ENCODE results near the gene R3HDM2.

Gene R3HDM2

DNA sequence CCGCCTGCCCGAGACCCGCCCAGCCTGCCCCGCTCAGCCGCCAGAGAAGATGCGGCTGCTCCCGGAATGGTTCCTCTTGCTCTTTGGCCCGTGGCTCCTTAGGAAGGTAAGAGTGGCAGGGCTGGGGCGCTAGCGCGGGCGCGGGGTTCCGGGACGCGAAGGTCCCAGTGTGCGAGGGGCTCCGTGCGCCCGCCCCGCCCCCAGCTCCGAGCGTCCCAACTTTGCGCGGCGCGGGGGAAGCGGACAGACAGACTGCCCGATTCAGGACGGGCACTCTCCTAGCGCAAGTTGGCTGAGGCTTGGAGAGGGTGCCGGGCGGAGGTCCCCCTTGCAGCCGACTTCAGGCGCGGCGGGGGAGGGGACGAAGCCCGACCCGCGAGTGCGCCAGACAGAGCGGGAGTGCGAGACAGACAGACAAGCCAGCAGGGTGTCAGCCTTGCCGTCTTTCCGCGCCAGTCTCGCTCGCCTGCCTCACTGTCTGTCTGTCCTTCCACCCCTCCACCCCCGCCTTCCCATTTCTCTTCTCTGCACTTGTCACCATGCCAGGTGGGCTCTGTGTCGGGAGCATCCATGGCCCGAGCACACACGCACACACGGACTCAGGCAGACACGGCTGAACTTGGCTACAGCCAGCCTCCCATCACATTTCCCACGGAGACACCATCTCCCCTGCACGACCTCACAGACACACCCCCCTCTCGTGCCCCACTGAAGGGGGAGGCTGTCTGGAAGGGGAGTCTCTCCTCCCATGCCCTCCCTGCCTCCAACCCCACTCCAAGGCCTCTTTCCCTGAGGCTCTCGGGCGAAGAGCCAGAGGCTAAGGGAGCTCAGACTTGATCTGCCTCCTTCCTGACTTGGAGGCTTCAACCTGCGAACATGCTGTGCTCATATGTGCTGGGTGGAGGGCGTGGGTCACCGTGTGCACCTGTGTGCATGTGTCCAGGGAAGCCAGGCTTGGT lies 213.6 kb downstream of the R3HDM2 start:
- no peak for DNase-seq (ENCODE audit: low read depth in 3 of 3)

- DNase-seq (ENCODE audit: low read depth in 3 of 3) = peak in 2 of 3 experiments; percentile 50 to 55
Observed at GRCh38 chr12:57216014-57216911, 214.6 kb downstream of the R3HDM2 start, which contains the start of gene NXPH4. Gene NXPH4, plus strand, starts transcription at chr12:57216794. Its CDS starts 176 bp downstream, at chr12:57216970.

GRCh38 chr12:57215668-57216013 lies 215.2 kb downstream of the R3HDM2 start:
- no peak for DNase-seq (ENCODE audit: low read depth in 3 of 3)

GRCh38 chr12:57215065-57215464 lies 215.8 kb downstream of the R3HDM2 start:
- DNase-seq (ENCODE audit: low read depth in 3 of 3) = no peak

GRCh38 chr12:57214398-57214781 lies 216.5 kb downstream of the R3HDM2 start:
- DNase-seq (ENCODE audit: low read depth in 3 of 3) = peak; percentile 44 to 55 (median 53)

DNA sequence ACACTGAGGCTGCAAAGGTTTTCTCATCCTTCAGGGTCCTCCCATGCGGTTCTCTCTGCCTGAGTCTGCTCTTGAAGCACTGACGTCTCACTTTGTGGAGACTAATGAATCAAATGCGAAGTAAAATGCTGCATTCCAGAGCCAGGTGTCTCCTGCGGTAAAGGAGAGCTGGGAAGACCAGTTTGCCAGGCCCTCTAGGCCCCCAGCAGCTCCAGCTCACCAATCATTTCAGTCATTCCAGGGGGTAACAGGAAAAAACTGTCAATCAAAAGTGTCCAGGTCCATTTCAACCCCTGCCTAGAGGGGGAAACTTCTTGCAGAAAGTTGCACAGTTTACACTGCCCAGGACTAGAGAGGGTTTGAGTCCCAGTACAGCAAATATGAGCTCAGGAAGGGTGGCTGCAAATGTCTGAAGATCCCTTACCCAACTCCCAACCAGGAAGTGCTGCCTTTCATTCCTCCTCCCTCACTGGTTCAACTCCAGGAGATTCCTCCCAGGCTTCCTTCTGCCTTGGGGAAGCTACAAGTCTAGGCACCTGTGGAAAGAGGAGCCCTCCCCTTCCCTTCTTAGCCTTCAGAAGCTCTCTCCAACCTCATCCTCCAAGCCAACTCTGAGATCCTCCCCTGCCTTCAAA lies 217.0 kb downstream of the R3HDM2 start:
- no peak for DNase-seq (ENCODE audit: low read depth in 3 of 3)

- peak; percentile 61 to 75 (median 72) for DNase-seq (ENCODE audit: low read depth in 3 of 3)
Observed at GRCh38 chr12:57213058-57213715, 217.7 kb downstream of the R3HDM2 start.

DNA sequence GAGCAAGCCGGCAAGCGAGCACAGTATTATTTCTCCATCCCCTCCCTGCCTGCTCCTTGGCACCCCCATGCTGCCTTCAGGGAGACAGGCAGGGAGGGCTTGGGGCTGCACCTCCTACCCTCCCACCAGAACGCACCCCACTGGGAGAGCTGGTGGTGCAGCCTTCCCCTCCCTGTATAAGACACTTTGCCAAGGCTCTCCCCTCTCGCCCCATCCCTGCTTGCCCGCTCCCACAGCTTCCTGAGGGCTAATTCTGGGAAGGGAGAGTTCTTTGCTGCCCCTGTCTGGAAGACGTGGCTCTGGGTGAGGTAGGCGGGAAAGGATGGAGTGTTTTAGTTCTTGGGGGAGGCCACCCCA lies 218.2 kb downstream of the R3HDM2 start:
- no peak for DNase-seq (ENCODE audit: low read depth in 3 of 3)

DNA sequence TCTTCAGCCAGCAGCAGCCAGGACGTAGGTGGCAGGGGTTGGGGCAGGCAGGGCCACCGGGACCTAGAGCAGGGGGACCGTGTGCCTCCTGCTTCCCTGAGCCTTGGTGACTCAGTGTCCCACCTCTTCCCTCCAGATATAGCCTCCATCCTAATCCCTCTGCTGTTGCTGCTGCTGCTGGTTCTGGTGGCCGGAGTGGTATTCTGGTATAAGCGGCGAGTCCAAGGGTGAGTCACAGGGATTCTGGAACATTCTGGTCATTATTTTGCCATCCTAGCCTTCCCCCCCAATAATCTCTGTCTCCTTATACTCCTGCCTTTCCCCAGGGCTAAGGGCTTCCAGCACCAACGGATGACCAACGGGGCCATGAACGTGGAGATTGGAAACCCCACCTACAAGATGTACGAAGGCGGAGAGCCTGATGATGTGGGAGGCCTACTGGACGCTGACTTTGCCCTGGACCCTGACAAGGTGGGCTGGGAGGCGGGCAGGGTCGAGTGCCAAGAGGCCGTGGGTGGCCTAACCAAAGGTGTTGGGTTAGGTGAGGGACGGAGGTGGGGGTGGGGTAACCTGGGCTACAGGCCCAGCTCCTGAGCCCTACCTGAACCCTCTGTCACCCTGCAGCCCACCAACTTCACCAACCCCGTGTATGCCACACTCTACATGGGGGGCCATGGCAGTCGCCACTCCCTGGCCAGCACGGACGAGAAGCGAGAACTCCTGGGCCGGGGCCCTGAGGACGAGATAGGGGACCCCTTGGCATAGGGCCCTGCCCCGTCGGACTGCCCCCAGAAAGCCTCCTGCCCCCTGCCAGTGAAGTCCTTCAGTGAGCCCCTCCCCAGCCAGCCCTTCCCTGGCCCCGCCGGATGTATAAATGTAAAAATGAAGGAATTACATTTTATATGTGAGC lies 218.8 kb downstream of the R3HDM2 start:
- no peak for DNase-seq (ENCODE audit: low read depth in 3 of 3)

GRCh38 chr12:57210926-57211692 lies 219.7 kb downstream of the R3HDM2 start:
- no peak for DNase-seq (ENCODE audit: low read depth in 3 of 3)

- no peak for DNase-seq (ENCODE audit: low read depth in 3 of 3)
Observed at GRCh38 chr12:57210461-57210860, 220.4 kb downstream of the R3HDM2 start.

- no peak for DNase-seq (ENCODE audit: low read depth in 3 of 3)
Observed at GRCh38 chr12:57209916-57210315, 220.9 kb downstream of the R3HDM2 start.

DNA sequence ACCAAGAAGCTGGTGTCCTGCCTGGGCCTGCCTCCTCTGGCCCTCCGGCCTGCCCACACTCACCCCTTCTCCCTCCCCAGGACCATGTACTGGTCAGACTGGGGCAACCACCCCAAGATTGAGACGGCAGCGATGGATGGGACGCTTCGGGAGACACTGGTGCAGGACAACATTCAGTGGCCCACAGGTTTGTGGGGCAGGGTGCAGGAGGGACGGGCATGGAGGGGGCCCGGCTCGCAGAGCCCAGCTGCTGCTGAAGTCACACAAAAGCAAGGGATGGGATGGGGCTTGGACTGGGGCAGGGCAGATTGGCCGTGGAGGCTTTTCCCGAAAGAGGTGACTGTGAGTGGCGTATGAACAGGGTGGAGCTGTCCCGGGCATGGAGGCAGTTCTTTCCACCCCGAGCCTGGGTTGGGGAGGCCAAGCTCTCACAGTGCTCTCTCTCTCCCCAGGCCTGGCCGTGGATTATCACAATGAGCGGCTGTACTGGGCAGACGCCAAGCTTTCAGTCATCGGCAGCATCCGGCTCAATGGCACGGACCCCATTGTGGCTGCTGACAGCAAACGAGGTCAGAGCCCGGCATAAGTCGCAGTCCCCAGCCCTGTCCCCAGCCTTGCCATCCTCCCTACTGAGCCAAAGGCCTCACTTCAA lies 222.1 kb downstream of the R3HDM2 start:
- no peak for DNase-seq (ENCODE audit: low read depth in 3 of 3)

GRCh38 chr12:57207731-57208630 lies 222.9 kb downstream of the R3HDM2 start:
- DNase-seq (ENCODE audit: low read depth in 3 of 3) = no peak

DNA sequence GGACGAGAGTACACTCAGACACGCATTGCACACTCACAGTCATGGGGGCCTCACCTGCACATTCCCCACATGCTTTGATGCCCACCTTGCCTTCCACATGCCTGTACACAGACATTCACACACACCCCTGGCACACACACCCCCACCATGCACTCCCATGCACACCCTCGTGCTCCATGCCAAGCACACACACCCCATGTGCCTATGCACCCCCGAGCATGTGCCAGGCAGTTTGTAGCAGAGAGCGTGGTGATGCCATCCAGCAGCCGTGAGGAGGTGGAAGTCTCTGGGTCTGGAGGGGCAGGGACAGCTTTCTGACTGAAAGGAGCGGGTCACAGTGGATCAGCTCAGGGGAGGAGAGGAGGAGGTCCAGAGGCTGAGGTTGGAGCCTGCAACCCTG lies 224.9 kb downstream of the R3HDM2 start:
- no peak for DNase-seq (ENCODE audit: low read depth in 3 of 3)

GRCh38 chr12:57205186-57205585 lies 225.7 kb downstream of the R3HDM2 start:
- DNase-seq (ENCODE audit: low read depth in 3 of 3) = no peak

- no peak for DNase-seq (ENCODE audit: low read depth in 3 of 3)
Observed at GRCh38 chr12:57204454-57204853, 226.4 kb downstream of the R3HDM2 start.

- no peak for DNase-seq (ENCODE audit: low read depth in 3 of 3)
Observed at GRCh38 chr12:57203791-57204190, 227.1 kb downstream of the R3HDM2 start.

Measured in stimulated activated CD4-positive, alpha-beta T cell treated with anti-CD3 and anti-CD28 coated beads, TNF-alpha, amount 100 ng/mL, for 4 hours (primary cell).